Stimulated activated naive B cell treated with anti-CD40 and anti-IgM and Interleukin-4, amounts not matched to agents 10 μg/mL and 1 μg/mL and 100 μg/mL, for 72 hours (primary cell): ENCODE results near the gene WDR88.
A peak's percentile ranks its signal among the peaks of the same experiment; 100 is the strongest.
"Not testable (repeated sequence)": the region's sequence is repeated elsewhere in the genome, so short reads cannot be mapped to it uniquely, and the experiment has no call there.

ENCODE experiments used
- ATAC-seq, 2 donors: fragments of 150-1000 bp; cut with Tn5 transposase; replicated peaks; 2 replicates each; pipeline ENCODE4 v1.10.0; 2021; ENCODE audit warnings: moderate library complexity in 1 of 2
- DNase-seq: peaks from one replicate; pipeline ENCODE4 v3.0.0; 2021
- H3K27ac Mint-ChIP-seq: one replicate; pipeline ENCODE4 v1.8.0; 2022; ENCODE audit warnings: mild to moderate bottlenecking, mixed read lengths
- H3K27me3 Mint-ChIP-seq, 2 donors: one replicate each; pipeline ENCODE4 v1.8.0; 2022; ENCODE audit warnings: mixed read lengths in 2 of 2
- H3K36me3 Mint-ChIP-seq, 2 donors: one replicate each; pipeline ENCODE4 v1.8.0; 2022; ENCODE audit warnings: mixed read lengths in 2 of 2, mild to moderate bottlenecking in 1 of 2
- H3K4me1 Mint-ChIP-seq, 2 donors: one replicate each; pipeline ENCODE4 v1.8.0; 2022; ENCODE audit warnings: mixed read lengths in 2 of 2, mild to moderate bottlenecking in 1 of 2
- H3K4me3 Mint-ChIP-seq, 2 donors: one replicate each; pipeline ENCODE4 v1.8.0; 2022; ENCODE audit warnings: mild to moderate bottlenecking in 2 of 2, mixed read lengths in 2 of 2, moderate library complexity in 1 of 2
- H3K9me3 Mint-ChIP-seq, 2 donors: one replicate each; pipeline ENCODE4 v1.8.0; 2022; ENCODE audit warnings: mixed read lengths in 2 of 2, mild to moderate bottlenecking in 1 of 2

The WDR88 gene

GRCh38 chr19:33111587-33111986 lies 20.3 kb upstream of the WDR88 start:
- H3K4me3 Mint-ChIP-seq: no peak overlapping the region
- no peak overlapping the region for H3K27ac Mint-ChIP-seq

GRCh38 chr19:33114312-33114711 lies 17.6 kb upstream of the WDR88 start:
- Mint-ChIP-seq H3K27ac (no peak overlapping the region), H3K36me3 (peaks cover 47 to 74% of the 10 kb centered on the region in 2 donors), H3K9me3 (no peaks in the 10 kb centered on the region), H3K4me3 (no peak overlapping the region), H3K4me1 (no peaks in the 10 kb centered on the region), H3K27me3 (no peaks in the 10 kb centered on the region)
- DNase-seq (no peak), ATAC-seq (no peak)

More at GRCh38 chr19:33111587-33111986, 20.3 kb upstream of the WDR88 start:
- DNase-seq (no peak), ATAC-seq (no peak)
- H3K9me3 Mint-ChIP-seq: no peaks in the 10 kb centered on the region
- H3K4me1 Mint-ChIP-seq: no peaks in the 10 kb centered on the region
- peaks cover 47 to 69% of the 10 kb centered on the region in 2 donors for H3K36me3 Mint-ChIP-seq
- H3K27me3 Mint-ChIP-seq: no peaks in the 10 kb centered on the region

GRCh38 chr19:33117501-33117900 lies 14.4 kb upstream of the WDR88 start:
- H3K27me3 Mint-ChIP-seq: no peaks in the 10 kb centered on the region
- no peak overlapping the region for H3K27ac Mint-ChIP-seq
- peaks cover 38 to 59% of the 10 kb centered on the region in 2 donors for H3K36me3 Mint-ChIP-seq
- H3K4me1 Mint-ChIP-seq: no peaks in the 10 kb centered on the region
- DNase-seq (no peak), ATAC-seq (no peak)
- no peak overlapping the region for H3K4me3 Mint-ChIP-seq
- H3K9me3 Mint-ChIP-seq: no peaks in the 10 kb centered on the region

GRCh38 chr19:33118643-33119042 lies 13.3 kb upstream of the WDR88 start:
- Mint-ChIP-seq H3K4me3 (no peak overlapping the region), H3K27me3 (no peaks in the 10 kb centered on the region), H3K4me1 (no peaks in the 10 kb centered on the region), H3K9me3 (no peaks in the 10 kb centered on the region), H3K36me3 (peaks cover 36 to 51% of the 10 kb centered on the region in 2 donors), H3K27ac (peak overlapping the region; percentile 20)
- no peak for DNase-seq
- no peak for ATAC-seq

GRCh38 chr19:33124207-33125098 lies 7.5 kb upstream of the WDR88 start:
- ATAC-seq (no peak), DNase-seq (no peak)
- H3K36me3 Mint-ChIP-seq: peaks cover 30 to 35% of the 10 kb centered on the region in 2 donors
- no peaks in the 10 kb centered on the region for H3K27me3 Mint-ChIP-seq
- no peak overlapping the region for H3K27ac Mint-ChIP-seq
- H3K4me3 Mint-ChIP-seq: no peak overlapping the region
- H3K9me3 Mint-ChIP-seq: no peaks in the 10 kb centered on the region
- H3K4me1 Mint-ChIP-seq: peaks cover 0 to 8% of the 10 kb centered on the region in 2 donors

- no peaks in the 10 kb centered on the region for H3K9me3 Mint-ChIP-seq
- H3K27me3 Mint-ChIP-seq: no peaks in the 10 kb centered on the region
- no peak overlapping the region for H3K27ac Mint-ChIP-seq
- H3K36me3 Mint-ChIP-seq: peaks cover 40 to 41% of the 10 kb centered on the region in 2 donors
- no peak overlapping the region for H3K4me3 Mint-ChIP-seq
- ATAC-seq: peak; percentile 83 to 90
- peak; percentile 17 for DNase-seq
- peaks cover 0 to 8% of the 10 kb centered on the region in 2 donors for H3K4me1 Mint-ChIP-seq
Observed at GRCh38 chr19:33125929-33126388, 6.0 kb upstream of the WDR88 start.

- H3K36me3 Mint-ChIP-seq: peaks cover 37 to 38% of the 10 kb centered on the region in 2 donors
- not testable (repeated sequence) for H3K27ac Mint-ChIP-seq
Observed at GRCh38 chr19:33126712-33127111, 5.2 kb upstream of the WDR88 start.

GRCh38 chr19:33129901-33130300 lies 2.0 kb upstream of the WDR88 start:
- no peak overlapping the region for H3K27ac Mint-ChIP-seq
- H3K9me3 Mint-ChIP-seq: no peaks in the 10 kb centered on the region
- no peak overlapping the region for H3K4me3 Mint-ChIP-seq
- DNase-seq (no peak), ATAC-seq (no peak)
- peaks cover 0 to 9% of the 10 kb centered on the region in 2 donors for H3K4me1 Mint-ChIP-seq
- H3K27me3 Mint-ChIP-seq: peaks cover 0 to under 1% of the 10 kb centered on the region in 2 donors
- peaks cover 38 to 39% of the 10 kb centered on the region in 2 donors for H3K36me3 Mint-ChIP-seq

More at GRCh38 chr19:33126712-33127111, 5.2 kb upstream of the WDR88 start:
- H3K4me1 Mint-ChIP-seq, H3K27me3 Mint-ChIP-seq, H3K9me3 Mint-ChIP-seq, DNase-seq, ATAC-seq, H3K4me3 Mint-ChIP-seq: not testable (repeated sequence)

- Mint-ChIP-seq H3K36me3 (peaks cover 35 to 37% of the 10 kb centered on the region in 2 donors), H3K4me1 (peaks cover 2 to 12% of the 10 kb centered on the region in 2 donors), H3K27ac (peak overlapping the region; percentile 84), H3K4me3 (no peak overlapping the region), H3K27me3 (peaks cover 0 to 5% of the 10 kb centered on the region in 2 donors), H3K9me3 (no peaks in the 10 kb centered on the region)
- ATAC-seq (no peak), DNase-seq (no peak)
Observed at GRCh38 chr19:33130433-33130832, 1.5 kb upstream of the WDR88 start.

- DNase-seq (no peak), ATAC-seq (no peak)
- peaks cover 23 to 27% of the 10 kb centered on the region in 2 donors for H3K36me3 Mint-ChIP-seq
- peaks cover 0 to 5% of the 10 kb centered on the region in 2 donors for H3K27me3 Mint-ChIP-seq
- H3K4me3 Mint-ChIP-seq: no peak overlapping the region
- no peaks in the 10 kb centered on the region for H3K9me3 Mint-ChIP-seq
- peaks cover 2 to 4% of the 10 kb centered on the region in 2 donors for H3K4me1 Mint-ChIP-seq
- no peak overlapping the region for H3K27ac Mint-ChIP-seq
Observed at GRCh38 chr19:33132425-33132824, 511 bp downstream of the WDR88 start.

GRCh38 chr19:33133438-33134031 lies 1.6 kb downstream of the WDR88 start:
- no peaks in the 10 kb centered on the region for H3K9me3 Mint-ChIP-seq
- ATAC-seq (no peak), DNase-seq (no peak)
- peaks cover 0 to 6% of the 10 kb centered on the region in 2 donors for H3K27me3 Mint-ChIP-seq
- H3K36me3 Mint-ChIP-seq: peaks cover 17 to 20% of the 10 kb centered on the region in 2 donors
- H3K4me3 Mint-ChIP-seq: no peak overlapping the region
- no peak overlapping the region for H3K27ac Mint-ChIP-seq
- H3K4me1 Mint-ChIP-seq: peaks cover 2 to 4% of the 10 kb centered on the region in 2 donors

- peaks cover 0 to 17% of the 10 kb centered on the region in 2 donors for H3K27me3 Mint-ChIP-seq
- peak; percentile 63 to 70 for ATAC-seq
- H3K27ac Mint-ChIP-seq: no peak overlapping the region
- peak overlapping the region; percentile 48 to 51 for H3K4me3 Mint-ChIP-seq
- H3K4me1 Mint-ChIP-seq: peaks cover 2 to 4% of the 10 kb centered on the region in 2 donors
- peaks cover 13 to 17% of the 10 kb centered on the region in 2 donors for H3K36me3 Mint-ChIP-seq
- H3K9me3 Mint-ChIP-seq: no peaks in the 10 kb centered on the region
- DNase-seq: no peak
Observed at GRCh38 chr19:33134571-33135041, 2.7 kb downstream of the WDR88 start.

- peaks cover 12 to 26% of the 10 kb centered on the region in 2 donors for H3K27me3 Mint-ChIP-seq
- no peaks in the 10 kb centered on the region for H3K36me3 Mint-ChIP-seq
- no peak overlapping the region for H3K4me3 Mint-ChIP-seq
- DNase-seq (no peak), ATAC-seq (no peak)
- peaks cover 5 to 10% of the 10 kb centered on the region in 2 donors for H3K4me1 Mint-ChIP-seq
- no peaks in the 10 kb centered on the region for H3K9me3 Mint-ChIP-seq
- no peak overlapping the region for H3K27ac Mint-ChIP-seq
Observed at GRCh38 chr19:33139165-33139564, 7.3 kb downstream of the WDR88 start.

GRCh38 chr19:33143897-33144405 lies 12.0 kb downstream of the WDR88 start:
- H3K4me3 Mint-ChIP-seq: no peak overlapping the region
- DNase-seq: peak; percentile 33

More at GRCh38 chr19:33143897-33144405, 12.0 kb downstream of the WDR88 start:
- ATAC-seq: peak; percentile 97 to 98
- no peak overlapping the region for H3K27ac Mint-ChIP-seq
- H3K27me3 Mint-ChIP-seq: peaks cover 12 to 24% of the 10 kb centered on the region in 2 donors
- H3K36me3 Mint-ChIP-seq: no peaks in the 10 kb centered on the region
- peaks cover 3 to 6% of the 10 kb centered on the region in 2 donors for H3K4me1 Mint-ChIP-seq
- H3K9me3 Mint-ChIP-seq: no peaks in the 10 kb centered on the region
